Measurements from ENCODE around the gene GPD2.

- TF ChIP-seq, protein P1, sequence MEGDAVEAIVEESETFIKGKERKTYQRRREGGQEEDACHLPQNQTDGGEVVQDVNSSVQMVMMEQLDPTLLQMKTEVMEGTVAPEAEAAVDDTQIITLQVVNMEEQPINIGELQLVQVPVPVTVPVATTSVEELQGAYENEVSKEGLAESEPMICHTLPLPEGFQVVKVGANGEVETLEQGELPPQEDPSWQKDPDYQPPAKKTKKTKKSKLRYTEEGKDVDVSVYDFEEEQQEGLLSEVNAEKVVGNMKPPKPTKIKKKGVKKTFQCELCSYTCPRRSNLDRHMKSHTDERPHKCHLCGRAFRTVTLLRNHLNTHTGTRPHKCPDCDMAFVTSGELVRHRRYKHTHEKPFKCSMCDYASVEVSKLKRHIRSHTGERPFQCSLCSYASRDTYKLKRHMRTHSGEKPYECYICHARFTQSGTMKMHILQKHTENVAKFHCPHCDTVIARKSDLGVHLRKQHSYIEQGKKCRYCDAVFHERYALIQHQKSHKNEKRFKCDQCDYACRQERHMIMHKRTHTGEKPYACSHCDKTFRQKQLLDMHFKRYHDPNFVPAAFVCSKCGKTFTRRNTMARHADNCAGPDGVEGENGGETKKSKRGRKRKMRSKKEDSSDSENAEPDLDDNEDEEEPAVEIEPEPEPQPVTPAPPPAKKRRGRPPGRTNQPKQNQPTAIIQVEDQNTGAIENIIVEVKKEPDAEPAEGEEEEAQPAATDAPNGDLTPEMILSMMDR (IDR thresholded peaks at IDR 0.05; ENCODE audit: poor library complexity, severe bottlenecking) = no peak
- TF ChIP-seq, protein P2, sequence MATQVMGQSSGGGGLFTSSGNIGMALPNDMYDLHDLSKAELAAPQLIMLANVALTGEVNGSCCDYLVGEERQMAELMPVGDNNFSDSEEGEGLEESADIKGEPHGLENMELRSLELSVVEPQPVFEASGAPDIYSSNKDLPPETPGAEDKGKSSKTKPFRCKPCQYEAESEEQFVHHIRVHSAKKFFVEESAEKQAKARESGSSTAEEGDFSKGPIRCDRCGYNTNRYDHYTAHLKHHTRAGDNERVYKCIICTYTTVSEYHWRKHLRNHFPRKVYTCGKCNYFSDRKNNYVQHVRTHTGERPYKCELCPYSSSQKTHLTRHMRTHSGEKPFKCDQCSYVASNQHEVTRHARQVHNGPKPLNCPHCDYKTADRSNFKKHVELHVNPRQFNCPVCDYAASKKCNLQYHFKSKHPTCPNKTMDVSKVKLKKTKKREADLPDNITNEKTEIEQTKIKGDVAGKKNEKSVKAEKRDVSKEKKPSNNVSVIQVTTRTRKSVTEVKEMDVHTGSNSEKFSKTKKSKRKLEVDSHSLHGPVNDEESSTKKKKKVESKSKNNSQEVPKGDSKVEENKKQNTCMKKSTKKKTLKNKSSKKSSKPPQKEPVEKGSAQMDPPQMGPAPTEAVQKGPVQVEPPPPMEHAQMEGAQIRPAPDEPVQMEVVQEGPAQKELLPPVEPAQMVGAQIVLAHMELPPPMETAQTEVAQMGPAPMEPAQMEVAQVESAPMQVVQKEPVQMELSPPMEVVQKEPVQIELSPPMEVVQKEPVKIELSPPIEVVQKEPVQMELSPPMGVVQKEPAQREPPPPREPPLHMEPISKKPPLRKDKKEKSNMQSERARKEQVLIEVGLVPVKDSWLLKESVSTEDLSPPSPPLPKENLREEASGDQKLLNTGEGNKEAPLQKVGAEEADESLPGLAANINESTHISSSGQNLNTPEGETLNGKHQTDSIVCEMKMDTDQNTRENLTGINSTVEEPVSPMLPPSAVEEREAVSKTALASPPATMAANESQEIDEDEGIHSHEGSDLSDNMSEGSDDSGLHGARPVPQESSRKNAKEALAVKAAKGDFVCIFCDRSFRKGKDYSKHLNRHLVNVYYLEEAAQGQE (IDR thresholded peaks at IDR 0.05; ENCODE audit: borderline replicate concordance) = no peak
- TF ChIP-seq RAD21 (conservative IDR thresholded peaks at IDR 0.05) (no peak), TAF1 (IDR thresholded peaks at IDR 0.05; ENCODE audit: low read depth) (no peak)
These were observed 69.5 kb downstream of the GPD2 start for GRCh38 chr2:156505696-156506095.
